OCI-LY7 (cell line): ENCODE measurements around the gene AHCY.

Experiments used
- EZH2phosphoT487 ChIP-seq: fragments of 200-600 bp; sonication (generic); IDR thresholded peaks from 2 replicates; pipeline ENCODE4 v1.6.1; 2018; ENCODE audit warnings: low read depth, borderline replicate concordance, mild to moderate bottlenecking, mixed run types, antibody characterized with exemption, low read length, moderate library complexity, mixed read lengths
- TF ChIP-seq, protein P1 (sequence below): fragments of 200-600 bp; sonication (generic); conservative IDR thresholded peaks from 2 replicates; pipeline ENCODE4 v1.5.1; 2014; ENCODE audit warnings: mild to moderate bottlenecking, antibody characterized with exemption, low read length, moderate library complexity, mixed read lengths

DNA sequence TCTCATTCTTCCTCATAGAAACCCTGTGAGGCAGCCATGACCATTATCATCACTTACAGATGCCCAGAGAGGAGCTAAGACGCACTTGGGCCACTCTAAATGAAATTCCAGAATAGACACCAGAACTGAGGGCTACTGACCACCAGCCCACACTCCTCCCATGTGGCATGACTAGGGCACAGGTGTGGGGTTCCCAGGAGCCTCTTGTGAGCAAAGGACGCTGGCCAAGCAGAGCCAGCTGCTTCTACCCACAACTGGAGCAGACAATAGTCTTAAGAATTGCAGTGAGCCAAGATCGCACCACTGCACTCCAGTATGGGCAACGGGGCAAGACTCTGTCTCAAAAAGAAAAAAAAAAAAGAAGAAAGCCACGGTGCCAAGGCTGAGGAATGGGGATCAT, 10.0 kb downstream of the AHCY start:
- TF ChIP-seq, protein P1, sequence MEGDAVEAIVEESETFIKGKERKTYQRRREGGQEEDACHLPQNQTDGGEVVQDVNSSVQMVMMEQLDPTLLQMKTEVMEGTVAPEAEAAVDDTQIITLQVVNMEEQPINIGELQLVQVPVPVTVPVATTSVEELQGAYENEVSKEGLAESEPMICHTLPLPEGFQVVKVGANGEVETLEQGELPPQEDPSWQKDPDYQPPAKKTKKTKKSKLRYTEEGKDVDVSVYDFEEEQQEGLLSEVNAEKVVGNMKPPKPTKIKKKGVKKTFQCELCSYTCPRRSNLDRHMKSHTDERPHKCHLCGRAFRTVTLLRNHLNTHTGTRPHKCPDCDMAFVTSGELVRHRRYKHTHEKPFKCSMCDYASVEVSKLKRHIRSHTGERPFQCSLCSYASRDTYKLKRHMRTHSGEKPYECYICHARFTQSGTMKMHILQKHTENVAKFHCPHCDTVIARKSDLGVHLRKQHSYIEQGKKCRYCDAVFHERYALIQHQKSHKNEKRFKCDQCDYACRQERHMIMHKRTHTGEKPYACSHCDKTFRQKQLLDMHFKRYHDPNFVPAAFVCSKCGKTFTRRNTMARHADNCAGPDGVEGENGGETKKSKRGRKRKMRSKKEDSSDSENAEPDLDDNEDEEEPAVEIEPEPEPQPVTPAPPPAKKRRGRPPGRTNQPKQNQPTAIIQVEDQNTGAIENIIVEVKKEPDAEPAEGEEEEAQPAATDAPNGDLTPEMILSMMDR, result no peak
- no peak for TF ChIP-seq EZH2phosphoT487
